Stomach (tissue), 4 donors: ENCODE results near the gene ERO1B.

Experiments
- POLR2A ChIP-seq, 4 donors: fragments of 450-650 bp; IDR thresholded peaks; one replicate each; pipeline ENCODE4 v1.6.1; 2016; ENCODE audit warnings: antibody characterized with exemption in 4 of 4, control low read depth in 2 of 4, mild to moderate bottlenecking in 1 of 4, moderate library complexity in 1 of 4
- TF ChIP-seq, protein P1 (sequence below), 7 experiments: fragments of 450-650 bp in 4 of 7; fragments of 200-600 bp in 3 of 7; sonication (generic) in 3 of 7; IDR thresholded peaks; one replicate each; pipeline ENCODE4 v1.5.1; 2016 to 2019; ENCODE audit warnings: antibody characterized with exemption in 7 of 7, control low read depth in 2 of 7, mild to moderate bottlenecking in 1 of 7

- TF ChIP-seq, protein P1, sequence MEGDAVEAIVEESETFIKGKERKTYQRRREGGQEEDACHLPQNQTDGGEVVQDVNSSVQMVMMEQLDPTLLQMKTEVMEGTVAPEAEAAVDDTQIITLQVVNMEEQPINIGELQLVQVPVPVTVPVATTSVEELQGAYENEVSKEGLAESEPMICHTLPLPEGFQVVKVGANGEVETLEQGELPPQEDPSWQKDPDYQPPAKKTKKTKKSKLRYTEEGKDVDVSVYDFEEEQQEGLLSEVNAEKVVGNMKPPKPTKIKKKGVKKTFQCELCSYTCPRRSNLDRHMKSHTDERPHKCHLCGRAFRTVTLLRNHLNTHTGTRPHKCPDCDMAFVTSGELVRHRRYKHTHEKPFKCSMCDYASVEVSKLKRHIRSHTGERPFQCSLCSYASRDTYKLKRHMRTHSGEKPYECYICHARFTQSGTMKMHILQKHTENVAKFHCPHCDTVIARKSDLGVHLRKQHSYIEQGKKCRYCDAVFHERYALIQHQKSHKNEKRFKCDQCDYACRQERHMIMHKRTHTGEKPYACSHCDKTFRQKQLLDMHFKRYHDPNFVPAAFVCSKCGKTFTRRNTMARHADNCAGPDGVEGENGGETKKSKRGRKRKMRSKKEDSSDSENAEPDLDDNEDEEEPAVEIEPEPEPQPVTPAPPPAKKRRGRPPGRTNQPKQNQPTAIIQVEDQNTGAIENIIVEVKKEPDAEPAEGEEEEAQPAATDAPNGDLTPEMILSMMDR (IDR thresholded peaks at IDR 0.05), result no peak
- no peak for TF ChIP-seq POLR2A (IDR thresholded peaks at IDR 0.05)
Measured at GRCh38 chr1:236275061-236275460, 6.7 kb downstream of the ERO1B start.
